SK-N-SH treated with all-trans-retinoic acid at 6 μM for 48 hours (cell line): ENCODE measurements around the gene NSUN4.

Experiments
- ATAC-seq: fragments of 200-7000 bp; cut with Tn5 transposase; 3 replicates; pipeline ENCODE4 v1.9.1; 2020; ENCODE audit warnings: mild to moderate bottlenecking, moderate library complexity
- BACH2 ChIP-seq: fragments of 250-450 bp; sonication (Bioruptor Pico); IDR thresholded peaks from 2 replicates; pipeline ENCODE4 v1.9.0; 2021; ENCODE audit warnings: mild to moderate bottlenecking, borderline replicate concordance
- CSDC2 ChIP-seq: fragments of 250-450 bp; sonication (Bioruptor Pico); IDR thresholded peaks from 2 replicates; pipeline ENCODE4 v1.5.0; 2020; ENCODE audit warnings: mild to moderate bottlenecking, moderate library complexity
- ESRRG ChIP-seq: fragments of 250-450 bp; sonication (Bioruptor Pico); IDR thresholded peaks from 2 replicates; pipeline ENCODE4 v1.6.1; 2021; ENCODE audit warnings: mild to moderate bottlenecking
- GLIS3 ChIP-seq: fragments of 250-450 bp; sonication (Bioruptor Pico); IDR thresholded peaks from 2 replicates; pipeline ENCODE4 v1.5.0; 2020; ENCODE audit warnings: mild to moderate bottlenecking, moderate library complexity
- ISL1 ChIP-seq: fragments of 250-450 bp; sonication (Bioruptor Pico); IDR thresholded peaks from 2 replicates; pipeline ENCODE4 v2.1.2; 2022; ENCODE audit warnings: mild to moderate bottlenecking, moderate library complexity
- OSR1 ChIP-seq: fragments of 250-450 bp; sonication (Bioruptor Pico); IDR thresholded peaks from 2 replicates; pipeline ENCODE4 v1.8.0; 2022; ENCODE audit warnings: moderate library complexity, mild to moderate bottlenecking, inconsistent platforms
- PATZ1 ChIP-seq: fragments of 250-450 bp; sonication (Bioruptor Pico); IDR thresholded peaks from 2 replicates; pipeline ENCODE4 v1.8.0; 2020; ENCODE audit warnings: mild to moderate bottlenecking, moderate library complexity, borderline replicate concordance
- PPARA ChIP-seq: fragments of 250-450 bp; sonication (Bioruptor Pico); IDR thresholded peaks from 2 replicates; pipeline ENCODE4 v1.5.0; 2020; ENCODE audit warnings: mild to moderate bottlenecking, borderline replicate concordance
- RARB ChIP-seq: fragments of 250-450 bp; sonication (Bioruptor Pico); IDR thresholded peaks from 2 replicates; pipeline ENCODE4 v1.8.0; 2021; ENCODE audit warnings: mild to moderate bottlenecking, moderate library complexity
- SNAI2 ChIP-seq: fragments of 250-450 bp; sonication (Bioruptor Pico); IDR thresholded peaks from 2 replicates; pipeline ENCODE4 v1.5.0; 2020; ENCODE audit warnings: mild to moderate bottlenecking, moderate library complexity
- TCF4 ChIP-seq: fragments of 250-450 bp; sonication (Bioruptor Pico); IDR thresholded peaks from 2 replicates; pipeline ENCODE4 v1.8.0; 2021; ENCODE audit warnings: mild to moderate bottlenecking, moderate library complexity, borderline replicate concordance
- TOX ChIP-seq: fragments of 250-450 bp; sonication (Bioruptor Pico); IDR thresholded peaks from 2 replicates; pipeline ENCODE4 v1.8.0; 2021; ENCODE audit warnings: mild to moderate bottlenecking, moderate library complexity, borderline replicate concordance
- ZC3H10 ChIP-seq: fragments of 250-450 bp; sonication (Bioruptor Pico); IDR thresholded peaks from 2 replicates; pipeline ENCODE4 v1.5.1; 2021; ENCODE audit warnings: mild to moderate bottlenecking, moderate library complexity
- ZFP3 ChIP-seq: fragments of 250-450 bp; sonication (Bioruptor Pico); IDR thresholded peaks from 2 replicates; pipeline ENCODE4 v1.5.0; 2020; ENCODE audit warnings: mild to moderate bottlenecking, moderate library complexity
- ZFP30 ChIP-seq: fragments of 450-650 bp; formaldehyde crosslinking; IDR thresholded peaks from 2 replicates; pipeline ENCODE4 v1.5.0; 2022; ENCODE audit warnings: mild to moderate bottlenecking, moderate library complexity
- ZNF565 ChIP-seq: fragments of 450-650 bp; formaldehyde crosslinking; conservative IDR thresholded peaks from 2 replicates; pipeline ENCODE4 v1.5.0; 2020; ENCODE audit warnings: low read depth, mild to moderate bottlenecking, moderate library complexity
- ZNF70 ChIP-seq: fragments of 450-650 bp; formaldehyde crosslinking; IDR thresholded peaks from 2 replicates; pipeline ENCODE4 v1.5.0; 2020; ENCODE audit warnings: mild to moderate bottlenecking, moderate library complexity
- ZNF8 ChIP-seq: fragments of 450-650 bp; formaldehyde crosslinking; IDR thresholded peaks from 2 replicates; pipeline ENCODE4 v1.5.0; 2020; ENCODE audit warnings: mild to moderate bottlenecking, moderate library complexity
- TF ChIP-seq, protein P1 (sequence below): fragments of 250-450 bp; sonication (Bioruptor Pico); IDR thresholded peaks from 2 replicates; pipeline ENCODE4 v1.5.1; 2020; ENCODE audit warnings: low read depth, mild to moderate bottlenecking, moderate library complexity
- TF ChIP-seq, protein P2 (sequence below): fragments of 250-450 bp; sonication (Bioruptor Pico); IDR thresholded peaks from 2 replicates; pipeline ENCODE4 v1.5.1; 2021; ENCODE audit warnings: mild to moderate bottlenecking, moderate library complexity
- TF ChIP-seq, protein P3 (sequence below): fragments of 250-450 bp; sonication (Bioruptor Pico); IDR thresholded peaks from 2 replicates; pipeline ENCODE4 v1.5.0; 2020; ENCODE audit warnings: mild to moderate bottlenecking, moderate library complexity
- TF ChIP-seq, protein P4 (sequence below): fragments of 250-450 bp; sonication (Bioruptor Pico); IDR thresholded peaks from 2 replicates; pipeline ENCODE4 v1.8.0; 2021; ENCODE audit warnings: low read depth, mild to moderate bottlenecking, moderate library complexity, borderline replicate concordance

The NSUN4 gene

DNA sequence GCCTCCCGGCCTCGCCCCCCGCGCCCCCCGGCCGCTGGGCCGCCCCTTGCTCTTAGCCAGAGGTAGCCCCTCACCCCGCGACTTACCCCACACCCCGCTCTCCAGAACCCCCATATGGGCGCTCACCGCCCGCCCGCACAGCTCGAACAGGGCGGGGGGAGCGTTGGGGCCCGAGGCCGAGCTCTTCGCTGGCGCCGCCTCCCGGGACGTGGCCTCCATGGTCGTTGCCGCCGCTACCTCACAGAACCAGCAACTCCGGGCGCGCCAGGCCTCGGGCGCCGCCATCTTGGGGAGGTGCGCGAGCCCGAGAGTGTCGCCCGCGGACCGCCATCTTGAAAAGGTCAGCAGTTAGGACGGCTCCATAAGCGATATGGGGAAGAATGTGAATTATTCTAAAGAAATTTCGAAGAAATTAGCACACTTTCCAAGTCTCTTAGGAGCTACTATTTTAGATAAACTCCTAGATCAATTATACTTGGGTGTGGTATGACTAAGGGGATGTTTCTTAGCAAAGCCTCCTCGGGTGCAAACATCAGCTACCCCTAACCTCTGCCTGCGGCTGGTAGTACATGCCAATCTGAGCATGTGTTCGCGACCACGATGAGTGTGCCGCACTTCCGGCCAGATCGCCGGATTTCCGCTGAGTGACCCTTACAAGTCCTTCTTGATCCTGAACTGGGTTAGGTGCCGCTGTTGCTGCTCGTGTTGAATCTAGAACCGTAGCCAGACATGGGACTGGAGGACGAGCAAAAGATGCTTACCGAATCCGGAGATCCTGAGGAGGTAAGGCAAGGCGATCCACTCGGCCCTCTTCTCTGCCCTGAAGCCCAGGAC is 37.4 kb upstream of the NSUN4 start, which contains the start of the genes LRRC41 and UQCRH:
TSS of gene LRRC41 (minus strand) at position 579 of the 834 bp plus-strand sequence. CDS start at position 285, 294 bp downstream.
TSS of gene UQCRH (plus strand) at position 661 of the 834 bp plus-strand sequence. CDS start at position 730, 69 bp downstream.
- peak; percentile 83 for ATAC-seq
- peak; percentile 48; the same call in 1 of the 2 replicates for TF ChIP-seq ZFP3 (CRISPR knock-in tag)
- no peak for TF ChIP-seq RARB (CRISPR knock-in tag)
- TF ChIP-seq ZNF70: peak; percentile 64
- TF ChIP-seq GLIS3: no peak

DNA sequence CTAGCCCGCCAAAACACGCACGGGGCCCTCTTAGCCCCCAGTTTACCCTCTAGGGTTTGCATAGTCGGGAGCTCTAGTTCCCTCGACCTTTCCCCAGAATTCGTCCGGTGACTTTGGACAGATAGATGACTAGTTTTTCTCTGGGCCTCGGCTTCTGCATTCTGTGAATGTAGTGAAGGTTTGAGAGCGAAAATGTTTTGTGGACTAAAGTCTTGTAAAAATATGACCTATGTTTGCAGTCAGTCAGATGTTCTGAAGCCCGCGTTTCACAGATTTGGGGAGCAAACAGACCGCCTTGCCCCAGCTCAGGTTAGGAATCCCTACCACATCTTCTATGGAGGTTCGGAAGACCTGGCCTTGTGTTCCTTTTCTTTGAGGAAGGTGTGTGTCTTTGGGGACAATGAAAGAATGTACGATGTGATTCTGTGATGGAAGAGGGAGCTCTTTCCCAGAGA is 36.7 kb upstream of the NSUN4 start:
- no peak for ATAC-seq

GRCh38 chr1:46306159-46306530 is 34.5 kb upstream of the NSUN4 start:
- TF ChIP-seq BACH2 (CRISPR knock-in tag) (no peak), ZNF70 (no peak), RARB (CRISPR knock-in tag) (no peak), ZNF565 (CRISPR knock-in tag) (no peak), ISL1 (no peak), ZNF8 (no peak), OSR1 (CRISPR knock-in tag) (no peak), ZFP30 (CRISPR knock-in tag) (no peak), PPARA (no peak), SNAI2 (CRISPR knock-in tag) (no peak), CSDC2 (CRISPR knock-in tag) (no peak), ESRRG (CRISPR knock-in tag) (no peak), TOX (CRISPR knock-in tag) (no peak), ZFP3 (CRISPR knock-in tag) (no peak), ZC3H10 (CRISPR knock-in tag) (no peak), TCF4 (CRISPR knock-in tag) (no peak)
- TF ChIP-seq, protein P1, sequence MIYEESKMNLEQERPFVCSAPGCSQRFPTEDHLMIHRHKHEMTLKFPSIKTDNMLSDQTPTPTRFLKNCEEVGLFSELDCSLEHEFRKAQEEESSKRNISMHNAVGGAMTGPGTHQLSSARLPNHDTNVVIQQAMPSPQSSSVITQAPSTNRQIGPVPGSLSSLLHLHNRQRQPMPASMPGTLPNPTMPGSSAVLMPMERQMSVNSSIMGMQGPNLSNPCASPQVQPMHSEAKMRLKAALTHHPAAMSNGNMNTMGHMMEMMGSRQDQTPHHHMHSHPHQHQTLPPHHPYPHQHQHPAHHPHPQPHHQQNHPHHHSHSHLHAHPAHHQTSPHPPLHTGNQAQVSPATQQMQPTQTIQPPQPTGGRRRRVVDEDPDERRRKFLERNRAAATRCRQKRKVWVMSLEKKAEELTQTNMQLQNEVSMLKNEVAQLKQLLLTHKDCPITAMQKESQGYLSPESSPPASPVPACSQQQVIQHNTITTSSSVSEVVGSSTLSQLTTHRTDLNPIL (CRISPR knock-in tag): no peak
- TF ChIP-seq, protein P2, sequence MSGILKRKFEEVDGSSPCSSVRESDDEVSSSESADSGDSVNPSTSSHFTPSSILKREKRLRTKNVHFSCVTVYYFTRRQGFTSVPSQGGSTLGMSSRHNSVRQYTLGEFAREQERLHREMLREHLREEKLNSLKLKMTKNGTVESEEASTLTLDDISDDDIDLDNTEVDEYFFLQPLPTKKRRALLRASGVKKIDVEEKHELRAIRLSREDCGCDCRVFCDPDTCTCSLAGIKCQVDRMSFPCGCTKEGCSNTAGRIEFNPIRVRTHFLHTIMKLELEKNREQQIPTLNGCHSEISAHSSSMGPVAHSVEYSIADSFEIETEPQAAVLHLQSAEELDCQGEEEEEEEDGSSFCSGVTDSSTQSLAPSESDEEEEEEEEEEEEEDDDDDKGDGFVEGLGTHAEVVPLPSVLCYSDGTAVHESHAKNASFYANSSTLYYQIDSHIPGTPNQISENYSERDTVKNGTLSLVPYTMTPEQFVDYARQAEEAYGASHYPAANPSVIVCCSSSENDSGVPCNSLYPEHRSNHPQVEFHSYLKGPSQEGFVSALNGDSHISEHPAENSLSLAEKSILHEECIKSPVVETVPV: no peak
- TF ChIP-seq, protein P3, sequence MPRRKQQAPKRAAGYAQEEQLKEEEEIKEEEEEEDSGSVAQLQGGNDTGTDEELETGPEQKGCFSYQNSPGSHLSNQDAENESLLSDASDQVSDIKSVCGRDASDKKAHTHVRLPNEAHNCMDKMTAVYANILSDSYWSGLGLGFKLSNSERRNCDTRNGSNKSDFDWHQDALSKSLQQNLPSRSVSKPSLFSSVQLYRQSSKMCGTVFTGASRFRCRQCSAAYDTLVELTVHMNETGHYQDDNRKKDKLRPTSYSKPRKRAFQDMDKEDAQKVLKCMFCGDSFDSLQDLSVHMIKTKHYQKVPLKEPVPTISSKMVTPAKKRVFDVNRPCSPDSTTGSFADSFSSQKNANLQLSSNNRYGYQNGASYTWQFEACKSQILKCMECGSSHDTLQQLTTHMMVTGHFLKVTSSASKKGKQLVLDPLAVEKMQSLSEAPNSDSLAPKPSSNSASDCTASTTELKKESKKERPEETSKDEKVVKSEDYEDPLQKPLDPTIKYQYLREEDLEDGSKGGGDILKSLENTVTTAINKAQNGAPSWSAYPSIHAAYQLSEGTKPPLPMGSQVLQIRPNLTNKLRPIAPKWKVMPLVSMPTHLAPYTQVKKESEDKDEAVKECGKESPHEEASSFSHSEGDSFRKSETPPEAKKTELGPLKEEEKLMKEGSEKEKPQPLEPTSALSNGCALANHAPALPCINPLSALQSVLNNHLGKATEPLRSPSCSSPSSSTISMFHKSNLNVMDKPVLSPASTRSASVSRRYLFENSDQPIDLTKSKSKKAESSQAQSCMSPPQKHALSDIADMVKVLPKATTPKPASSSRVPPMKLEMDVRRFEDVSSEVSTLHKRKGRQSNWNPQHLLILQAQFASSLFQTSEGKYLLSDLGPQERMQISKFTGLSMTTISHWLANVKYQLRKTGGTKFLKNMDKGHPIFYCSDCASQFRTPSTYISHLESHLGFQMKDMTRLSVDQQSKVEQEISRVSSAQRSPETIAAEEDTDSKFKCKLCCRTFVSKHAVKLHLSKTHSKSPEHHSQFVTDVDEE (CRISPR knock-in tag): no peak
- TF ChIP-seq, protein P4, sequence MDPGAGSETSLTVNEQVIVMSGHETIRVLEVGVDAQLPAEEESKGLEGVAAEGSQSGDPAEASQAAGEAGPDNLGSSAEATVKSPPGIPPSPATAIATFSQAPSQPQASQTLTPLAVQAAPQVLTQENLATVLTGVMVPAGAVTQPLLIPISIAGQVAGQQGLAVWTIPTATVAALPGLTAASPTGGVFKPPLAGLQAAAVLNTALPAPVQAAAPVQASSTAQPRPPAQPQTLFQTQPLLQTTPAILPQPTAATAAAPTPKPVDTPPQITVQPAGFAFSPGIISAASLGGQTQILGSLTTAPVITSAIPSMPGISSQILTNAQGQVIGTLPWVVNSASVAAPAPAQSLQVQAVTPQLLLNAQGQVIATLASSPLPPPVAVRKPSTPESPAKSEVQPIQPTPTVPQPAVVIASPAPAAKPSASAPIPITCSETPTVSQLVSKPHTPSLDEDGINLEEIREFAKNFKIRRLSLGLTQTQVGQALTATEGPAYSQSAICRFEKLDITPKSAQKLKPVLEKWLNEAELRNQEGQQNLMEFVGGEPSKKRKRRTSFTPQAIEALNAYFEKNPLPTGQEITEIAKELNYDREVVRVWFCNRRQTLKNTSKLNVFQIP (CRISPR knock-in tag): no peak
- no peak for ATAC-seq

More for the DNA sequence above, 36.7 kb upstream of the NSUN4 start:
- no peak for TF ChIP-seq SNAI2 (CRISPR knock-in tag)
- TF ChIP-seq ZFP30 (CRISPR knock-in tag): no peak
- TF ChIP-seq ZNF70: no peak
- TF ChIP-seq PATZ1 (CRISPR knock-in tag): no peak
- no peak for TF ChIP-seq CSDC2 (CRISPR knock-in tag)
